Endothelial cell (in vitro differentiated cells): ENCODE measurements around the gene HLCS. TPM values are rescaled to one million over a fixed set of nuclear protein-coding genes. Genes with fewer than 3 reads are reported as not detected.

Experiments
- DNase-seq: peaks from one replicate; pipeline ENCODE4 v3.0.0; 2021; ENCODE audit warnings: low spot score
- H3K27ac Mint-ChIP-seq: one replicate; pipeline ENCODE4 v1.8.0; 2021; ENCODE audit warnings: mixed read lengths, inconsistent platforms; ENCODE audit not compliant: unreplicated experiment
- H3K27me3 Mint-ChIP-seq: one replicate; pipeline ENCODE4 v1.8.0; 2021; ENCODE audit warnings: mild to moderate bottlenecking, moderate library complexity, mixed read lengths, inconsistent platforms; ENCODE audit not compliant: unreplicated experiment
- H3K36me3 Mint-ChIP-seq: one replicate; pipeline ENCODE4 v1.8.0; 2021; ENCODE audit warnings: mild to moderate bottlenecking, low read depth, mixed read lengths, inconsistent platforms; ENCODE audit not compliant: unreplicated experiment
- H3K4me1 Mint-ChIP-seq: one replicate; pipeline ENCODE4 v1.8.0; 2021; ENCODE audit warnings: mild to moderate bottlenecking, mixed read lengths, inconsistent platforms; ENCODE audit not compliant: unreplicated experiment
- H3K4me3 Mint-ChIP-seq: one replicate; pipeline ENCODE4 v1.8.0; 2021; ENCODE audit warnings: mild to moderate bottlenecking, mixed read lengths, inconsistent platforms; ENCODE audit not compliant: unreplicated experiment
- H3K9me3 Mint-ChIP-seq: one replicate; pipeline ENCODE4 v1.8.0; 2021; ENCODE audit warnings: mixed read lengths, inconsistent platforms; ENCODE audit not compliant: unreplicated experiment
- total RNA-seq: library from RNA; stranded (reverse); fragmentation: NEBNext Ultra II Directional; extraction: Animal tissue kit (Norgen Biotek cat#: 25700); gene quantifications from one replicate; pipeline ENCODE4 v1.2.1, GENCODE V29; 2021; ENCODE audit not compliant: unreplicated experiment
- TF ChIP-seq, protein P1 (sequence below): fragments of 200-600 bp; sonication (generic); IDR thresholded peaks from one replicate; pipeline ENCODE4 v1.5.0; 2021; ENCODE audit warnings: antibody characterized with exemption; ENCODE audit not compliant: unreplicated experiment

The HLCS gene
- total RNA-seq, 1 donor from 2014 or later = 97.4 TPM

DNA sequence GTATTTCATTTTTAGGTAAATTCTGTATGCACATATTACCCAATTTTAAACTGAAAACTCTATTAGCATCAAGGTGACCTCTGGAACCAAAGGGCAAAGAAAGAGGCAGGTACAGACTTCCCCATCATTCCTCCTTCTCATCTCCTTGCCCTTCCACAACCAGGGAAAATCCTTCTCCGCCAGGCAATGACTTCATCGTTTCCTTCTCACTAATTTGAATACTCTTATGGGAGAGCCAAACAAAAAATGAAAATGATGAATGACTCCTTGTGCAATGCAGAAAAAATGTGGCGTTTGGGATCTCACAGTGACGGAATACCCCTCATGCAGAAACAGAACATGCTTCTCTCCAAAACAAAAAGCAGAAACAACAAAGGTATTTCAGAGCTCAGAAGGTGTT lies 83.7 kb downstream of the HLCS start:
- Mint-ChIP-seq H3K27ac (no peak overlapping the region), H3K27me3 (peaks cover 3% of the 10 kb centered on the region), H3K9me3 (no peaks in the 10 kb centered on the region), H3K4me1 (peaks cover 4% of the 10 kb centered on the region), H3K4me3 (peak overlapping the region; percentile 13), H3K36me3 (peaks cover 61% of the 10 kb centered on the region)
- TF ChIP-seq, protein P1, sequence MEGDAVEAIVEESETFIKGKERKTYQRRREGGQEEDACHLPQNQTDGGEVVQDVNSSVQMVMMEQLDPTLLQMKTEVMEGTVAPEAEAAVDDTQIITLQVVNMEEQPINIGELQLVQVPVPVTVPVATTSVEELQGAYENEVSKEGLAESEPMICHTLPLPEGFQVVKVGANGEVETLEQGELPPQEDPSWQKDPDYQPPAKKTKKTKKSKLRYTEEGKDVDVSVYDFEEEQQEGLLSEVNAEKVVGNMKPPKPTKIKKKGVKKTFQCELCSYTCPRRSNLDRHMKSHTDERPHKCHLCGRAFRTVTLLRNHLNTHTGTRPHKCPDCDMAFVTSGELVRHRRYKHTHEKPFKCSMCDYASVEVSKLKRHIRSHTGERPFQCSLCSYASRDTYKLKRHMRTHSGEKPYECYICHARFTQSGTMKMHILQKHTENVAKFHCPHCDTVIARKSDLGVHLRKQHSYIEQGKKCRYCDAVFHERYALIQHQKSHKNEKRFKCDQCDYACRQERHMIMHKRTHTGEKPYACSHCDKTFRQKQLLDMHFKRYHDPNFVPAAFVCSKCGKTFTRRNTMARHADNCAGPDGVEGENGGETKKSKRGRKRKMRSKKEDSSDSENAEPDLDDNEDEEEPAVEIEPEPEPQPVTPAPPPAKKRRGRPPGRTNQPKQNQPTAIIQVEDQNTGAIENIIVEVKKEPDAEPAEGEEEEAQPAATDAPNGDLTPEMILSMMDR = no peak
- DNase-seq = no peak

DNA sequence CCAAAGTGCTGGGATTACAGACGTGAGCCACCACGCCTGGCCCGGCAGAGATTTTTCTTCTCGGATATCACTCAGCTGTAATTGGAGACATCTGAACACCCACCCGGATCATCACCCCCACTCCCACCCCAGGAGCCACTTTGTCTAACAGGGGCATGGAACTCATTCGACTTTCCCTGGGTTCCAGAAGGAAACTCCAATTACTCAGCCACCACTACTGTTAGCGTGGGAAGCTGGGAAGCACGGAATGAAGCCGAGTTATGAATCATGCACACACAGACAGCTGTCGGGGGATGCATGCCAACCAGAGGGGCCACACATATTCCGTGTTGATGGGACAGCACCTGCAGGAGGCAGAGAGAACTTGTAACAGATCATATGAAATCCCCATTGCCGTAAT lies 85.2 kb downstream of the HLCS start:
- no peaks in the 10 kb centered on the region for H3K9me3 Mint-ChIP-seq
- no peak overlapping the region for H3K4me3 Mint-ChIP-seq
- no peak overlapping the region for H3K27ac Mint-ChIP-seq
- TF ChIP-seq, protein P1 = no peak
- no peak for DNase-seq
- H3K27me3 Mint-ChIP-seq = peaks cover 3% of the 10 kb centered on the region
- peaks cover 67% of the 10 kb centered on the region for H3K36me3 Mint-ChIP-seq
- H3K4me1 Mint-ChIP-seq = peaks cover 10% of the 10 kb centered on the region

DNA sequence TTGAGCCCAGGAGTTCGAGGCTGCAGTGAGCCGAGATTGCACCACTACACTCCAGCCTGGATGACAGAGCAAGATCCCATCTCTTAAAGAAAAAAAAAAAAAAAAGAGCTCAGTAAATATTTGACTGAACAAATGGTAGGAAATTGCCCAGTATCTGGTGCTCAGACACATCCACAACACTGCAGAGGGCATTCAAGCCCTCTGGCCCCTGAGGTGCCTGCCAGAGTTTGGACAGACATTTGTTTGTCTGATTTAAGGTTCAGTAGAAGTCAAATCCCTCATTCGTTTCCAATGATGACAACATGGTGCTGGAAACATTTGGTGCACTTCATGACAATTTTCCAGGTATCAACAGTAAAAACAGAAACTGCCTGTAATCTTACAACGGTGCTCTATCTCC lies 86.6 kb downstream of the HLCS start:
- H3K27me3 Mint-ChIP-seq = peaks cover 3% of the 10 kb centered on the region
- TF ChIP-seq, protein P1 = no peak

DNA sequence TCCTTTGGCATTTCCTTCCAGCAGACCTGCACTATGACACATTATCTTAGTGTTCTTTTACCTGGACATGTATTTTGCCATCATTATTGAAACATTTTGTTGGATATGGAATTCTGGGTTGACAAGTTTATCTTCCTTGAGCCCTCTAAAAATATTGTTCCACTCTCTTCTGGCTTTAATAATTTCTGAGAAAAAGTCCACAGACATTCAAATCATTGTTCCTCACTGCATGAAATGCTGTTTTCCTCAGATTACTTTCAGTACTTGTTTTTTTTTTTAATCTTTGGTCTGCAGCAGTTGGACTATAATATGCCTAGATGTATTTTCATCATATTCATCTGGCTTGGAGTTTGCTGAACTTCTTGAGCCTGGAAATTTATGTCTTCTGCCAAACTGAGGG lies 88.7 kb downstream of the HLCS start:
- DNase-seq = no peak
- TF ChIP-seq, protein P1 = no peak
- Mint-ChIP-seq H3K4me1 (peaks cover 10% of the 10 kb centered on the region), H3K4me3 (no peak overlapping the region), H3K9me3 (no peaks in the 10 kb centered on the region), H3K36me3 (peaks cover 39% of the 10 kb centered on the region), H3K27me3 (peaks cover 1% of the 10 kb centered on the region), H3K27ac (no peak overlapping the region)

More for the DNA sequence above, 86.6 kb downstream of the HLCS start:
- H3K9me3 Mint-ChIP-seq = no peaks in the 10 kb centered on the region
- no peak overlapping the region for H3K27ac Mint-ChIP-seq
- peaks cover 10% of the 10 kb centered on the region for H3K4me1 Mint-ChIP-seq
- H3K4me3 Mint-ChIP-seq = no peak overlapping the region
- H3K36me3 Mint-ChIP-seq = peaks cover 60% of the 10 kb centered on the region
- no peak for DNase-seq

DNA sequence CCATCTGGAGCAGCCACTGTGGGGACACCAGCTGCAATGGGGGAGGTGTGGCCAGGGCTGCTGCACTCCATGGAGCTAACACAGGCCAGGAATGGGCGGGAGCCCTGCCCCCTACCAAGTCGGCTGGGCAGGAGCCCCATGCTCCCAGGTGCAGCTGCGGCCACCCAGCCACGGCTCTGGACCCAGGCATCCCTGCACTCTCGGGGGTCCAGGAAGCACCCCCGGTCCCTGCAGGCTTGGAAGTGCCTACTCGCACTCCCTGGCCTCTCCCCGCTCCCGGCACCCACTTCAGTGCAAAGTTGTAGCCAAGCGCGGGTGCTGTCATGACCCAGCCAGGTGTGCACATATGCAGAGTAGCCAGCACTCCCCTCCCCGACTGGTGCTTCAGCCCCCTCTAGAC lies 91.8 kb downstream of the HLCS start:
- peaks cover 1% of the 10 kb centered on the region for H3K27me3 Mint-ChIP-seq
- TF ChIP-seq, protein P1 = no peak
- no peaks in the 10 kb centered on the region for H3K9me3 Mint-ChIP-seq
- peaks cover 23% of the 10 kb centered on the region for H3K36me3 Mint-ChIP-seq
- H3K27ac Mint-ChIP-seq = no peak overlapping the region
- H3K4me1 Mint-ChIP-seq = peaks cover 10% of the 10 kb centered on the region
- DNase-seq = no peak
- H3K4me3 Mint-ChIP-seq = no peak overlapping the region
